HG03135 (cell line): ENCODE results near the gene OGDH.

Experiments used
- ATAC-seq: cut with Tn5 transposase; IDR thresholded peaks from one replicate; pipeline ENCODE4 v1.9.1; 2021; ENCODE audit warnings: mild to moderate bottlenecking, moderate library complexity; ENCODE audit not compliant: unreplicated experiment

Gene OGDH

GRCh38 chr7:44636926-44637325, 30.5 kb downstream of the OGDH start:
- no peak for ATAC-seq

- peak; percentile 46 for ATAC-seq
These were observed 31.6 kb downstream of the OGDH start for GRCh38 chr7:44637788-44638594.

GRCh38 chr7:44638611-44639557, 32.5 kb downstream of the OGDH start:
- peak; percentile 75 for ATAC-seq

- ATAC-seq: no peak
These were observed 33.4 kb downstream of the OGDH start for GRCh38 chr7:44639671-44640321.

- no peak for ATAC-seq
These were observed 36.8 kb downstream of the OGDH start for GRCh38 chr7:44643206-44643605.

GRCh38 chr7:44645254-44645653, 38.8 kb downstream of the OGDH start:
- ATAC-seq: no peak

- ATAC-seq: no peak
These were observed 39.3 kb downstream of the OGDH start for GRCh38 chr7:44645696-44646095.

- ATAC-seq: no peak
These were observed 39.9 kb downstream of the OGDH start for GRCh38 chr7:44646176-44646920.

- no peak for ATAC-seq
These were observed 40.7 kb downstream of the OGDH start for GRCh38 chr7:44646921-44647636.

- no peak for ATAC-seq
These were observed 41.7 kb downstream of the OGDH start for GRCh38 chr7:44647981-44648714.

GRCh38 chr7:44650242-44650641, 43.8 kb downstream of the OGDH start:
- no peak for ATAC-seq

- no peak for ATAC-seq
These were observed 44.3 kb downstream of the OGDH start for GRCh38 chr7:44650772-44651171.

- no peak for ATAC-seq
These were observed 46.1 kb downstream of the OGDH start for GRCh38 chr7:44652535-44652934.

- no peak for ATAC-seq
These were observed 47.9 kb downstream of the OGDH start for GRCh38 chr7:44654255-44654796.

GRCh38 chr7:44655341-44655740, 48.9 kb downstream of the OGDH start:
- no peak for ATAC-seq

- no peak for ATAC-seq
These were observed 52.6 kb downstream of the OGDH start for GRCh38 chr7:44658979-44659378.

- no peak for ATAC-seq
These were observed 54.8 kb downstream of the OGDH start for GRCh38 chr7:44661233-44661632.

GRCh38 chr7:44664780-44665461, 58.5 kb downstream of the OGDH start:
- ATAC-seq: no peak
